IMR-90 (cell line): ENCODE results near the gene DBNDD2.

Experiments used
- BHLHE40 ChIP-seq: fragments of 150-350 bp; IDR thresholded peaks from 2 replicates; pipeline ENCODE4 v1.6.1; 2016; ENCODE audit warnings: mild to moderate bottlenecking, low read depth, low read length
- CEBPB ChIP-seq: IDR thresholded peaks from 2 replicates; pipeline ENCODE4 v1.6.1; 2012; ENCODE audit warnings: low read depth, low read length, improper control_type of control experiment
- CHD1 ChIP-seq: IDR thresholded peaks from 2 replicates; pipeline ENCODE4 v1.6.1; 2012; ENCODE audit warnings: low read depth, low read length, improper control_type of control experiment
- CTCF ChIP-seq: conservative IDR thresholded peaks from 2 replicates; pipeline ENCODE4 v1.5.1; 2012; ENCODE audit warnings: mild to moderate bottlenecking, low read depth, low read length, improper control_type of control experiment
- ELK1 ChIP-seq: fragments of 150-350 bp; IDR thresholded peaks from 2 replicates; pipeline ENCODE4 v1.6.1; 2016; ENCODE audit warnings: low read depth, mild to moderate bottlenecking, low read length, moderate library complexity, borderline replicate concordance
- MAFK ChIP-seq: IDR thresholded peaks from 2 replicates; pipeline ENCODE4 v1.6.1; 2012; ENCODE audit warnings: low read depth, low read length, improper control_type of control experiment
- MAZ ChIP-seq: IDR thresholded peaks from 2 replicates; pipeline ENCODE4 v1.6.1; 2012; ENCODE audit warnings: low read depth, mild to moderate bottlenecking, low read length, improper control_type of control experiment, moderate library complexity, borderline replicate concordance
- MXI1 ChIP-seq: IDR thresholded peaks from 2 replicates; pipeline ENCODE4 v1.6.1; 2012; ENCODE audit warnings: low read depth, mild to moderate bottlenecking, low read length, moderate library complexity, borderline replicate concordance
- NFE2L2 ChIP-seq: fragments of 150-350 bp; IDR thresholded peaks from 2 replicates; pipeline ENCODE4 v1.6.1; 2016; ENCODE audit warnings: low read depth, mild to moderate bottlenecking, low read length
- POLR2A ChIP-seq: IDR thresholded peaks from 2 replicates; pipeline ENCODE4 v1.6.1; 2012; ENCODE audit warnings: mild to moderate bottlenecking, low read depth, low read length
- RAD21 ChIP-seq: IDR thresholded peaks from 2 replicates; pipeline ENCODE4 v1.6.1; 2012; ENCODE audit warnings: low read length, improper control_type of control experiment
- RFX5 ChIP-seq: IDR thresholded peaks from 2 replicates; pipeline ENCODE4 v1.8.0; 2012; ENCODE audit warnings: low read depth, mild to moderate bottlenecking, low read length, moderate library complexity
- USF2 ChIP-seq: fragments of 150-350 bp; IDR thresholded peaks from 2 replicates; pipeline ENCODE4 v1.6.1; 2017; ENCODE audit warnings: mild to moderate bottlenecking, antibody characterized with exemption, low read length, low read depth

GRCh38 chr20:45456632-45457031 is 48.5 kb downstream of the DBNDD2 start:
- TF ChIP-seq POLR2A (no peak), CTCF (no peak; the same call in 1 of the 2 replicates), RAD21 (no peak), NFE2L2 (no peak), CEBPB (no peak), MXI1 (no peak), RFX5 (no peak), ELK1 (no peak), BHLHE40 (no peak), CHD1 (no peak), USF2 (no peak), MAZ (no peak), MAFK (no peak)
